HG03571 (cell line): Measurements from ENCODE around the gene SACS.
"Not testable (repeated sequence)": the region's sequence is repeated elsewhere in the genome, so short reads cannot be mapped to it uniquely, and the experiment has no call there.

ENCODE experiments used
- ATAC-seq: cut with Tn5 transposase; IDR thresholded peaks from one replicate; pipeline ENCODE4 v1.9.1; 2021; ENCODE audit not compliant: unreplicated experiment

The SACS gene

DNA sequence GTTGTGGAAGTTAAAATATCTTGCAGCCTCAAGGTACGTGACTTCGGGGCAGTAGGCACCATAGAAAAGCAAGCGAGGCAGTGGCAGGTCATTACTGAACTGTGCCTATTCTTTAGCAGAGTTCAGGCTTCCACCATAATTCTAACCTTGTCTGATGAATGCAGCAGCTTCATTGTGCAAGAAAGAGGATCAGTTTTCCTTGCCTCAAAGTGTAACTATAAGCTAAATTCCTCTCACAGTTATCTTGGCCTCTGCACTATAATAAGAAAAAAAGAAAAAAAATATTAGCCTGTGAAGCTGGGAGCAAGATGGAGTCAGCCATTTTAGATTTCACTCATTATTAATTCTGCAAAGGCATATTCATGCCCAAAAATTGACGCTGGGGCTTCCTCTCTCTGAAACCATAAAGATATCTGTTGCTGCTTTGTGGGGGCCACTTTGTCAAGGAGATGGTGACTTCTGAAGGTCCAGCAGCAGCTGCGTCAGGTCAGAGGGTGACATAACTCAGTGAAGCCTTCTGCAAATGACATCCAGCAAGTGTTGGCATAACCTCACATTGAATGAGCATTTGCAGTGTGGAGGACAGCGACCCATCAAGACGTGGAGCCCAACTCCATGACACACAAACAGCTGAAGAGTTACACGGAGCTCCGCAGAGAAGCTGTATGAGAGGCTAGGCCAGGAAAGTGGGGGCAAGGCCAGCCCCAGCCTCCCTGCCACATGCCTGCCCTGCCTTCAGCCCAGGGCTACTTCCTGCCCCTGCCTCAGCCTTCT, 23.1 kb upstream of the SACS start:
- no peak for ATAC-seq

DNA sequence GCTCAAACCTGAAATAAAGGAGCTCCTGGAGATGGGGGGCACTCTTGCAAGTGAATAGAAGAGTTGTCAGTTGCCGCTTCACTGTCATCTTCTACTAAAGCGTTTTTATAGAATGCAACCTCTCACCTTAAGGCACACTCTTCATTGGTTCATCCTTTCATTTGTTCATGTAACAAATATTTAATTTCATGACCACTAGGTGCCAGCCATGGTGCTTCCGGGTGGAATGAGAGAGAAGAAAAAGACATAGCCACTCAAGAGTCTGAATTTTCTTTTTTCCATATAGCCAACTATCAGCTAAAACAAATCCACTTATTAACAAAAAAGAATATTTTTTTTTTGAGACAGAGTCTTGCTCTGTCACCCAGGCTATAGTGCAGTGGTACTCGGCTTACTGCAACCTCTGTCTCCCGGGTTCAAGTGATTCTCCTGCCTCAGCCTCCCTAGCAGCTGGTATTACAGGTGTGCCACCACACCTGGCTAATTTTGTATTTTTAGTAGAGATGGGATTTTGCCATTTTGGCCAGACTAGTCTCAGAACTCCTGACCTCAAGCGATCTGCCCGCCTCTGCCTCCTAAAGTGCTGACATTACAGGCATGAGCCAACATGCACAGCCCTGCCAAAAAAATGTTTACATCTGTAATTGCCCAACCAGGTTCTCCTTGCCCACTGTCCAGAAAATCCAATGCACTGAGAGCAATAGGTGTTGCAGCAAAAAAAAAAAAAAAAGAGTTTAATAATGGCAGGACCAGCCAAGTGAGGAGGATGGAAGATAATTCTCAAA, 22.1 kb upstream of the SACS start:
- no peak for ATAC-seq

DNA sequence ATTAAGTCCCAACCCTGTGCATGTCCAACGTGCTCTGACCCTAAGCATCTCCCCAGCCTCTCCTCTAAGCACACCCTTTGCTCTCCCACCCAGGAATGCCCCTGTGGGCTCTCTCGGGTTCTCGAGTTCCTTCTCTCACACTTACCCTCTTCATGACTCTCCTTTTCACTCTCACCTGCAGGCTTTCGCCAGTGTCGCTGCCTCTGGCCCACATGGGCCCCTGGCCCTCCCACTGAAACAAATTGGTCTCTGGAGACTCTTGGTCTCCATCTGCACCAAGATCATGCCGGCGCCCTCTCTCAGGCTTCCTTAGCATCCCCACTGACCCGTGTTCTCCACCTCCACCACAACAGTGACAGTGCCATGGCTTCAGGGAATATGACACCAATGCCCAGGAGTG, 19.6 kb upstream of the SACS start:
- no peak for ATAC-seq

DNA sequence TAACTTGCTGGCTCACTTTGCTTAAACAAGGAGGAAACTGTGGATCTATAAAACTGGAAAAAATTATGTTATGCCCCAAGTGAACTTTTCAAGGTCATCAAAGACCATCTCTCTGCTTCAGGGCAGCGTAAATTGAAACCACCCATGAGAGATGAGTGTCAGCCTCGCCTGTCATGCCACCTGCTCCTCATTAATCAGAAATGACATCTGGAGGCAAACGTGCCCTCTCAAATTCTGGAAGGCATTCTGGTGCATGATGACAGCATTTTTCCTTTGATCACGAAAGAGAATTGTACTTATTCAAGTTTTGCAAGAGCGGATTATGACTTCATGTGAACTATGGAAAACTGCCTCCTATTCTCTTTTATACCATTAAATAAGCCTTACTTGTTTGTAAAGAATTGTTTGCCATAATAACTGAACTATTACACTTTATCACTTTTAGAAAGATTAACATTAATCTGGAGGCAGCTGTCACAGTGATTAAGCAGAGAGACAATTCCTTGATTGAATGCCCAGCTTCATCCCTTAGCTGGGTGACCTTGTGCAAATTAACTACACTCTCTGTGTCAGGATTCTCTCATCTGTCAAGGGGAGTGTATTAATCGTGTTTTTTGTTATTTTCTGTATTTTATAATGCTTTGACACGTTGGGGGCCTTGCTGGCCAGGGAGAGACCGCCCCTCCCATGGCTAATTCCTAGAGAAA, 17.0 kb upstream of the SACS start:
- ATAC-seq = no peak

DNA sequence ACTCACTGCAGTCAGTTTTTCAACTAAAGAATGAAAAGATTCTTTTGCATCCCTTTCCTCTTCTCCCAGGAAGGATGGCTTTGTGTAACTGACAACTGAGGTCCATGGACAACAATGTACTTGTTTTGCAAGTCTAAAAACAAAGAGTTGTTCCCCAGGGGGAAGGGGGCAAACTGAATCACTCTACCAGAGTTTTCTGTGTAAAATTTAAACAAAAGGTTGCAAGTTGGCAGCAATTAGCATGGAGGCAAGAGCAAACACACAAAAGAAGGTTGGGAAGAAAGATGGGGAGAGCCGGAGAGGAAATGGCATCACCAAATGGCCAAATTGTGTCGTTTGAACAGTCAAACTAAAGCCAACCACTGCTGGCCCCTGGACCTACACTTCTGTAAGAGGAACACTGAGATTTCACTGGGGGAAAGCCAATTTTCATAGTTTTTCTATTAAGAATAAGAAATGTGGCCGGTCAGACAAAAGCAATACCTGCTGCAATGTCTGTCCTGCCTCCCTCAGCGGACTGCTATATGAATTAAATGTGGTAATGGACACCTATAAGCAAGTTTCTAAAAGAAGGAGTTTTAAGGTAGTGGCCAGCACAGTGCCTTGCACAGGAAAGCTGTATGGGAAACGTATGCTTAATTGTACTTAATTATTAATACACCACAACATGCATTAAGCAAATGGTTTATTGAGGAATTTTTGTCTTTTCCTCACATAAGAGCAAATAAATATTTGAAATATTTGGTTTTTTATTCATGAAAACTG, 16.1 kb upstream of the SACS start:
- no peak for ATAC-seq

DNA sequence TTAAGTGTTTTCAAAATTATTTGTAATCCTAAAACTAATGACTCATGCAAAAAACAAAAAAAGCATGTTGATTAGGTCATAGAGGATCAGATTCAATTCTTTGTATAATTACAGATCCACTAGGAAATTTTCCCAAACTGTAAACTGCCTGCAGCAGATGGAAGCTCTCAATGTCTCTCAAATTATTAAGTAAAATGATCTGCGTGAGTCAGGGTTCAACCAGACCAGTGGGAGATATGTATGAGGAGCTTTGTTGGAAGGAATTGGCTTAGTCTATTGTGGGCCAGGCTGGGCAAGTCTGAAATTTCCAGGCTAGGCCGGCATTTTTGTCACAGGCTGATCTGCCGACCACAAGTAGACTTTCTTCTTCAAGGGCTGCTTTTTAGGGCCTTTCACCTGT, 14.4 kb upstream of the SACS start:
- no peak for ATAC-seq

DNA sequence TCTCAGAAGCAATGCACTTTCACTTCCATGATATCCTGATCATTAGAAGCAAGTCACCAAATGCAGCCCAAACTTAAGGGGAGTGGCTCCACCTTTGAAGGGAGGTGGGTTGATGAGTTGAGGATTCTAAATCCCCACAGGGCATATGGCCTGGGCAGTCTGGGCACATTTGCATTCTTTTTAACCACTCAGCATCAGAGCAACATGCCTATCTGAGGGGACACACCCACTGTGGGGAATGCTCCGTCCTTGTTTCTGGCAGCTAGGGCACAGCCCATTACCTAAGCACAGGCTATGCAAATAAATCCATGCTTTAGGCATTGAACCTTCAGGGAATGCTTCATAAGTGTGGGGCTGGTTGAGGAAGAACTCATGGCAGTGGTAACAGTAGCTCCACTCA, 12.3 kb upstream of the SACS start:
- ATAC-seq = no peak

DNA sequence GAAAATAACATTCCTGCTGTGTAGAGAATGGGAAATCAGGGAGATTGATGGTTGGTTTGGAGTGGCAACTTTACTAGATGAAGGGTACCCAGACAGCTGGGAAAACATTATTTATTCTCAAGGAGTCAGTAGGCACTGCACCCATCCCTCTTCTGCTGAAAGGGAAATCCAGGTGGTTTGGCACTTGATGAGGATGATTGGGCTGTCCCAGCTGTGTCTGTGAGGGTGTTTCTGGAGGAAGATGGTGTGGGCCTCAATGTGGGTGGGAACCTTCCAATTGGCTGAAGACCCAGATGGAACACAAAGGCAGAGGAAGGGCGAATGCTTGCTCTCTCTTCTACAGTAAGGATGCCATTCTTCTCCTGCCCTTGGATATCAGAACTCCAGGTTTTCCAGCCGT, 10.4 kb upstream of the SACS start:
- ATAC-seq = no peak

DNA sequence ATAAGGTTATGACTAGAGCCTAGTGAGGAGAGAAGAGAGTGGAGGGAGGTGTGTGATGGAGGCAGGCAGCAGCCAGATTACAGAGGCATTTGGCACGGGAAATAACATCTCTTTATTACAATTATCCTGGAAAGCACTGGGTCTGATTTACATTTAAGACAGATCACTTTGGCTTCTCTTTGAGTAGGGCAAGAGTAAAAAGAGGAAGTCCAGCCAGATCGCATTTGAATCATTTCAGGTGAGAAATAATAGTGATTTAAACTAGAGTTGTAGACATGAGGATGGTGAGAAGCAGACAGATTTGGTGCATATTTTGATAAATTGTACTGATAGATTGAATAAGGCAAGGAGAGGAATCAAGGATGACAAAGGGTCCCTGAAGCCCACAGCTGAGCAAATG, 9.6 kb upstream of the SACS start:
- ATAC-seq = no peak

DNA sequence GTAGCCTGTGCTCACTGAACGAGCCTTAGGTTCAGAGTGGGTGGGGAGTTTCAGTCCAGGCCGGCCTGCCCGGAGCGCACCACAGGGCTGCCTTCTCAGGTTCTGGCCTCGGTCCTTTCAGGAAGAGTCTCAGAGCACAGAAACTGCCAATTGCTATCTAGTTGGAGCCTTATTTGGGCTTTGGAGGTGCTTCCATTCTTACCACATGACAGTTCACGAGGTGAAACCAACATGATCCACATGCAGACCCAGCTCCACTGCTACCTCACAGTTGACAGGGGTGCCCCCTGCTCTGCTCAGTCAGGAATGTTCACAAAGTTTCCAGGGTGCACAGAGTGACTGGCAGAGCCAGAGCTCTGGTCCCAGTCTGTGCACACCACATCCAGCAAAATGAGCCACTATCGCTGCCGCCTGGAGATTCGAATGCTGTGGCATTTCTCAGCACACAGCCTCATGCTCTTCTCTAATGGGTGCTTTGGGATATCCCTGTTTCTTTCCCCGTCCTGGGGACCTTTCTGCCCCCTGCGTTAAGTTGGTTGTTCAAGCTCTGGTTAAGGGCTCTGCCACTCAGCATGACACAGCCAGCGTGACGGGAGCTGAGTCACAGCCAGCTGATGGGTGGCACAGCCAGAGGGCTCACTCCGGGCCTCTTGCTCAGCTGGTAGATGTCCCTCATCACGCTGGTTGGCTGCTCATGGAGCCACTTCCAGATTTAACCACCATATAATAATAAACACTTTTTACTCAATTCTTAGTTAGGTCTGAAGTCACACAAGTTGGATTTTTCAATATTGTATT, 7.5 kb upstream of the SACS start:
- no peak for ATAC-seq

DNA sequence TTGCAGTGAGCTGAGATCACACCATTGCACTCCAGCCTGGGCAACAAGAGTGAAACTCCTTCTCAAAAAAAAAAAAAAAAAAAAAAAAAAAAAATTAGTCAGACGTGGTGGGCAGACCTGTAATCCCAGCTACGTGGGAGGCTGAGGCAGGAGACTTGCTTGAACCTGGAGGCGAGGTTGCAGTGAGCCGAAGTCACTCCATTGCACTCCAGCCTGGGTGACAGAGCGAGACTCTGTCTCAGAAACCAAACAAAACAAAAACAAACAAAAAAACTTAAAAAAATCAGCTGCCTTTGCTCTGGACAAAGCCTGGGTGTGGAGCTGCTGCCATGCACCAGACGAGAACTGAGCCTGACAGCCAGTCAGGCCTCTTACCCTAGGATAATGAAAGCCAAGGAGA, 6.8 kb upstream of the SACS start:
- not testable (repeated sequence) for ATAC-seq

DNA sequence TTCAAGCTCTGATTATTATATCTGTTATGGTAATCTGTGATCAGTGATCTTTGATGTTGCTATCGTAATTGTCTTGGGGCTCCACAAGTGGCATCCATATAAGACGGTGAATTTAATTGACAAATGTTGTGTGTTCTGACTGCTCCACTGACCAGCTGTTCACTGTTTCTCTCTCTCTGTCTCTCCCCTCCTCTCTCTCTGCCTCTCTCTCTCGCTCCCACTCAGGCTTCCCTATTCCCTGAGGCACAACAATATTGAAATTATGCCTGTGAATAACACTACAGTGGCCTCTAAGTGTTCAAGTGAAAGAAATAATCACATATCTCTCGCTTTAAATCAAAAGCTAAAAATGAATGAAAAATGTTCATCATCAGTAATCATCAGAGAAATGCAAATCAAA, 4.4 kb upstream of the SACS start:
- ATAC-seq = no peak

DNA sequence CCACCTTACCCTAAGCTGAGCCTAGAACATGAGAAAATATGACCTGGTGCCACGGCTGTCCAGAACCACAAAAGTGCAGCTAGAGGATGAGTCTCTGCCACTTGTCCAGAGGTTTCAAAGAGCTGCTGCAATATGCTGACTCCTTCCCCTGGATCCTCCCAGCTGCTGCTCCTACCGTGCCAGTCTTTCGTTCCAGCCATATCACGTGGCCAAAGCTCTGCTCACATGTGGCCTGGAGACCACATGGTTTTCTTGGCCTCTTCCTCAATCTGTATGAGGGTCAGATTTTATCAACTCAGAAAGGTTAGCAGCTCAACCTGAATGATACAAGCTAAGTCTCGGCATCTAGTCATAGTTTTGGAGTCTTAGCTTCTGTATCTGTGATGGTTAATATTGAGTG, 3.2 kb upstream of the SACS start:
- ATAC-seq = no peak

DNA sequence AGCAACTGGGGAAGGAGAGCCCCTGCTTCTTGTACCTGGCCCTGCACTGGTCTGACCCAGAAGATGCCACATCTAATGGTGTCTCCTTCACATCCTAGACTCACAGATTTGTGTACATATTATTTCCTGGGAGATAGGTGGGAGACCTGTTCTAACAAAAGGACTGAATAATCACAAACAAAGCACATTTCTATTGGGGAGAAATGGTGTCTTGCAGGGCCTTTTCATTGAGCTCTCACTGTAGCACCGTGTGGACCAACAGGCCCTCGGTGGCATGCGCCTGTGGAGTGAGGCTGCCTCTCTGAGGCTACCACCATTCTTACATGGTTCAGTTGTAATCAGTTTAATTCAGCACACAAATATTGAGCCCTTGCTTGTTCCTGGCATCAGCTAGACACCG, 989 bp upstream of the SACS start:
- ATAC-seq = no peak

DNA sequence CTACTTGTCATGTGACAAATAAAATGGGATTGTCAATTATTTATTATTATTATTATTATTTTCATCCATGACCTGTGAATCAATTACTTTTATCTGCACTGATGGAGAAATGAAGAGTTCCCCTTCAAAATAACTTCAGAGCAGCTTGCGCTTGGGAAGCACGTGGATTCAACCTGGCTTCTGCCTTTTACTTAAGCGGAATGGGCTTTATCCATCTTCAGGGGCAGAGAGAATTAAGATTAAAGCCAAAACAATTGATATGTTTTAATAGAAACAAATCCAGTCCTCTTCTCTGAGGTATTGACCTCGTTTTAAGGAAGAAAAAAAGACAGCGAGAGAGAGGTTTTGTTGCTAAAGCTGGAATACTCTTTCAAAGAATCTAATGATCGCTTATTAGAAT, 876 bp downstream of the SACS start:
- ATAC-seq = no peak

DNA sequence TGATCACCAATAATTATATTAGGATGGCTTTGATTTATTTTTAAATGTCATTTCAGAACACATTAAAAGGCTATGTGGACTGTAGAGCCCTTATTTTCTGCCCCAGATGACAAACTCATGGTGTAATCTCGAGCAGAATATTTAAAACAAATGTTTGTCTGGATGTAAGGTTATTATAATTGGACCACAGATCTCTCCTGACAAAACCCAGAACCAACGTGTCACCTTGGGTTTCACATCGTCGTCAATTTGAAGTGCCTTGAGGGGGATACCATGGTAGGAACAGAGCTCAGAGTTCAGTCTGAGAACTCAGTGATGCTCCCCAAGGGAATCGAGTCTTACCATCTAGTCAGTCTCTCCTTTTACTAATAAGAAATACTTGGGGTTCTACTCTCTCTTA, 2.8 kb downstream of the SACS start:
- no peak for ATAC-seq

DNA sequence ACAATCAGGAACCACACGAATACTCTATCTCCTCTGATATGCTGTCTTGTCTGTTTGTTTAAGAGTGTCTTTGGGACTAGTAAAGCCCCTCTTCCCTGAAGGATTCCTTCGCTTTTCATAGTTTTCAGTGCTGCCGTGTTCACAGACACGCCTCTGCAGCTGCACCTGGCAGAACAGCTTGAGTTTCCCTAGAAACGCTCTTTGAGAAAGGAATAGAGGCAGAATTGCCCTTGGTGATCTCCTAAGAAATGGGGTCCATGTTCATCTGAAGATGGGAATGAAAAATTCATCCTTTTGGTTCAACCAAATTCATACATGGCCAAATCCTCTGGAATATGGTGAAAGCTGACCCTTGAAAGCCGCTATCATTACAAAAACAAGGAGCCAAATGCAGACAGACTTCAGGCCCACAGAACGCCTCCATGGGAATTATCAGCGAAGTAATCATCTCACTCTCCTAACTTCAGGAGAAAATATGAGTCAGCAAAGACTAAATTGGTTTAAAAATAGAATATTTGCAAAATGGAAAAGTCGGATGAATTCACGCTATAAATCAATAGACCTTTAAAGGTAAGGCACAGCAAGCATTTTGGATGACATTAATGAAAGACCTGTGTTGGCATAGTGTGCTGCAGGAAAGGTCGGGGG, 5.5 kb downstream of the SACS start:
- ATAC-seq = no peak

DNA sequence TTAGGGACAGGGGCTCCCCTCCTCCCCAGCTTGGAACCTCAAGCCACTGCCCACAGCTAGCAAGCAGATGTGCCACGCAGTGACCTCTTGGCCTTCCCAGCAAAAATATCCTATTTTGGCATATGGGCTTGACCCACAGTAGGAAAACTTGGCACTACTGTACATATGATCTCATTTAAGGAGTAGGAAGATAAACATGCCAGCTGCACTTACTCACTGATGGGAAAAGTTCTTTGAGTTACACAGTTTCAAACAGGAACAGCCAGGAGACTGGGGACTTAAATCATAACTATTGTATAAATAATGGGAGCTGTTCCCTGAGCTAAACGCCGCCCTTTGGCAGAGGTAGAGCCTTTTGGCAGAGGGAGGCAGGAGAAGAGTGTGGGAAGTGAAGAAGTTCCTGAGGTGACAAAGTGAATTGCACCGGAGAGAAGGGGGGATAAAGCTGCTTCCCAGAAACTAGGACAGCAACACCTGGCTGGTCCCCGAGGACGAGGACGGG, 6.1 kb downstream of the SACS start:
- no peak for ATAC-seq

DNA sequence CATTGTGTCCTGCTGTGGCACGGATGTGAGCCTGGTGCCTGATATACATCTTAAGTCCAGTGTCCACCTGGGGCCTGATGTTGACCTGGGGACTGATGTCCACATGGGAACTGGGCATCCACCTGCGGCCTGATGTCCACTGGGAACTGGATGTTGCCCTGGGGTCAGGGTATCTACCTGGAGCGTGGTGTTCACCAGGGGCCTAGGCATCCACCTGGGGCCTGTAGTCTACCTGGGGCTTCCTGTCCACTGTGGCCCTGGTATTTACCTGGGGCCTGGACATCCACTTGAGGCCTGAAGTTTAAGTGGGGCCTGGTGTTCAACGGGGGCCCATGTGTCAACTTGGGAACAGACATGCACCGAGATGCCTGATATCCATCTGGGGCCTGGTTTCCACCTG, 11.9 kb downstream of the SACS start:
- no peak for ATAC-seq
